Endothelial cell of umbilical vein (primary cell): ENCODE results near the gene WDR7. TPM values are rescaled to one million over a fixed set of nuclear protein-coding genes. Genes with fewer than 3 reads are reported as not detected.

Source experiments
- BruUV-seq: library from RNA; stranded (reverse); fragments of 400-500 nt; replicated peaks from 2 replicates; lab custom pipeline; 2021; lab: Mats Ljungman, UMichigan
- CTCF ChIA-PET: fragments of 300-600, 350-600 bp; sonication (Branson Sonifier 250); formaldehyde crosslinking; loops from one replicate; lab custom pipeline; 2021; ENCODE audit warnings: antibody characterized with exemption, inconsistent platforms; lab: Charles Lee
- POLR2A ChIA-PET: fragments of 300-600, 350-600 bp; sonication (Branson Sonifier 250); formaldehyde crosslinking; loops from one replicate; lab custom pipeline; 2021; ENCODE audit warnings: antibody characterized with exemption, inconsistent platforms; lab: Charles Lee
- DNase-seq: peaks from one replicate; pipeline ENCODE4 v3.0.0-alpha.2; 2011; ENCODE audit warnings: low read depth, low spot score
- FAIRE-seq: peaks from 2 replicates; lab custom pipeline; 2011; peaks lifted over from hg19 to GRCh38; lab: Jason Lieb, UNC
- H2AFZ ChIP-seq: 2 replicates; pipeline ENCODE4 v1.6.0; 2012; ENCODE audit warnings: low read depth, low read length, control low read depth, inconsistent platforms
- H3K27ac ChIP-seq: 2 replicates; pipeline ENCODE4 v1.5.1; 2011; ENCODE audit warnings: low read depth, mild to moderate bottlenecking, control low read depth, low read length, moderate library complexity; ENCODE audit not compliant: insufficient read depth
- H3K27me3 ChIP-seq, 2 experiments: 2 replicates each; pipeline versions ENCODE4 v1.6.0 to v1.6.1; 2011; ENCODE audit warnings: low read length in 2 of 2, mixed read lengths in 1 of 2; ENCODE audit not compliant: control insufficient read depth in 2 of 2, insufficient read depth in 2 of 2
- H3K36me3 ChIP-seq, 2 experiments: 2 replicates in 1 of 2; 3 replicates in 1 of 2; pipeline ENCODE4 v1.5.1; 2011; ENCODE audit warnings: low read length in 2 of 2, mild to moderate bottlenecking in 1 of 2, moderate library complexity in 1 of 2; ENCODE audit not compliant: control insufficient read depth in 2 of 2, insufficient read depth in 2 of 2; ENCODE audit errors: extremely low read depth in 1 of 2
- H3K4me1 ChIP-seq: 3 replicates; pipeline ENCODE4 v1.5.1; 2011; ENCODE audit warnings: mild to moderate bottlenecking, low read length; ENCODE audit not compliant: control insufficient read depth, insufficient read depth; ENCODE audit errors: extremely low read depth
- H3K4me2 ChIP-seq: 2 replicates; pipeline ENCODE4 v1.6.1; 2011; ENCODE audit warnings: low read length, control low read depth, mixed read lengths; ENCODE audit not compliant: insufficient read depth
- H3K4me3 ChIP-seq, 3 experiments: fragments of 200-600 bp in 1 of 3; sonication (generic), shearing (Covaris generic) in 1 of 3; replicated peaks in 1 of 3; 2 replicates each; pipeline ENCODE4 v1.5.1; 2011 to 2016; ENCODE audit warnings: control low read depth in 3 of 3, low read length in 3 of 3, mild to moderate bottlenecking in 2 of 3, inconsistent platforms in 1 of 3, low read depth in 1 of 3, moderate library complexity in 1 of 3; ENCODE audit not compliant: insufficient read depth in 1 of 3
- H3K79me2 ChIP-seq: 2 replicates; pipeline ENCODE4 v1.6.0; 2012; ENCODE audit warnings: low read length, inconsistent platforms; ENCODE audit not compliant: control insufficient read depth, insufficient read depth
- H3K9ac ChIP-seq: replicated peaks from 2 replicates; pipeline ENCODE3; 2011; ENCODE audit warnings: low read length, control low read depth; ENCODE audit not compliant: insufficient read depth; ENCODE audit errors: extremely low read depth
- H3K9me1 ChIP-seq: replicated peaks from 3 replicates; pipeline ENCODE4 v1.6.0; 2011; ENCODE audit warnings: mild to moderate bottlenecking, low read length; ENCODE audit not compliant: control insufficient read depth, insufficient read depth; ENCODE audit errors: extremely low read depth
- H3K9me3 ChIP-seq: replicated peaks from 2 replicates; pipeline ENCODE4 v1.5.1; 2012; ENCODE audit warnings: low read length, inconsistent platforms; ENCODE audit not compliant: control insufficient read depth, insufficient read depth
- H4K20me1 ChIP-seq: replicated peaks from 2 replicates; pipeline ENCODE3; 2011; ENCODE audit warnings: mild to moderate bottlenecking, low read length; ENCODE audit not compliant: control insufficient read depth, insufficient read depth; ENCODE audit errors: extremely low read depth
- EZH2 ChIP-seq: IDR thresholded peaks from 2 replicates; pipeline ENCODE4 v1.6.1; 2012; ENCODE audit warnings: borderline replicate concordance, low read depth, mild to moderate bottlenecking, moderate library complexity, low read length, inconsistent platforms; ENCODE audit not compliant: severe bottlenecking
- FOS ChIP-seq: IDR thresholded peaks from 2 replicates; pipeline ENCODE4 v1.6.1; 2011; ENCODE audit warnings: mild to moderate bottlenecking, low read length, moderate library complexity, borderline replicate concordance; ENCODE audit not compliant: insufficient read depth
- GATA2 ChIP-seq: IDR thresholded peaks from 2 replicates; pipeline ENCODE4 v1.7.0; 2011; ENCODE audit warnings: low read depth, mild to moderate bottlenecking, moderate library complexity, mixed read lengths, low read length; ENCODE audit not compliant: insufficient read length, insufficient read depth
- JUN ChIP-seq: IDR thresholded peaks from 2 replicates; pipeline ENCODE4 v1.6.1; 2011; ENCODE audit warnings: borderline replicate concordance, low read depth; ENCODE audit not compliant: insufficient read length, insufficient read depth
- MYC ChIP-seq: IDR thresholded peaks from one replicate; pipeline ENCODE4 v1.6.1; 2011; ENCODE audit warnings: mild to moderate bottlenecking, low read depth, low read length
- POLR2A ChIP-seq: IDR thresholded peaks from 2 replicates; pipeline ENCODE4 v1.6.1; 2012; ENCODE audit warnings: low read depth, mild to moderate bottlenecking, control low read depth, low read length
- POLR2AphosphoS5 ChIP-seq: IDR thresholded peaks from 2 replicates; pipeline ENCODE4 v1.6.1; 2012; ENCODE audit warnings: low read depth, mild to moderate bottlenecking, control low read depth, low read length, moderate library complexity; ENCODE audit not compliant: insufficient read depth
- dilution Hi-C: fragments of 300-500 bp; cut with MboI; formaldehyde crosslinking; loops from one replicate; pipeline ENCODE4 v1.15.0; 2019; ENCODE audit warnings: low sequenced_read_pairs; ENCODE audit not compliant: extremely low pct_ligation_motif_present
- intact Hi-C: fragments of 100-400 bp; cut with micrococcal nuclease; formaldehyde crosslinking; loops from one replicate; pipeline ENCODE4 v1.10.0; 2022
- polyA plus RNA-seq, 4 experiments: library from polyadenylated mRNA; depleted of rRNA in 3 of 4; stranded (reverse) in 3 of 4; unstranded in 1 of 4; fragments of >200 nt; gene quantifications; 2 replicates each; pipeline versions ENCODE4 v1.2.1 to v1.2.3, GENCODE V29; 2011 to 2012; ENCODE audit warnings: missing spikeins in 1 of 4
- total RNA-seq: library from RNA; stranded (reverse); gene quantifications from 2 replicates; pipeline ENCODE4 v1.2.3, GENCODE V29; 2021
- TF ChIP-seq, protein P1 (sequence below): IDR thresholded peaks from 2 replicates; pipeline ENCODE4 v1.6.1; 2011; ENCODE audit not compliant: insufficient read depth, insufficient read length
- TF ChIP-seq, protein P2 (sequence below), 2 donors: IDR thresholded peaks; 1 replicate in 1 of 2; 2 replicates in 1 of 2; pipeline ENCODE4 v1.5.1; 2011; ENCODE audit warnings: low read length in 2 of 2, mild to moderate bottlenecking in 2 of 2, moderate library complexity in 2 of 2, control low read depth in 1 of 2, inconsistent platforms in 1 of 2, low read depth in 1 of 2; ENCODE audit not compliant: insufficient read depth in 1 of 2; ENCODE audit errors: extremely low read depth in 1 of 2

WDR7 gene
- total and polyA plus RNA-seq, 2 donors (not counting 3 experiments of a cell fraction or from before 2014, with no cell fraction given) = 5.9 to 19.0 TPM

DNA sequence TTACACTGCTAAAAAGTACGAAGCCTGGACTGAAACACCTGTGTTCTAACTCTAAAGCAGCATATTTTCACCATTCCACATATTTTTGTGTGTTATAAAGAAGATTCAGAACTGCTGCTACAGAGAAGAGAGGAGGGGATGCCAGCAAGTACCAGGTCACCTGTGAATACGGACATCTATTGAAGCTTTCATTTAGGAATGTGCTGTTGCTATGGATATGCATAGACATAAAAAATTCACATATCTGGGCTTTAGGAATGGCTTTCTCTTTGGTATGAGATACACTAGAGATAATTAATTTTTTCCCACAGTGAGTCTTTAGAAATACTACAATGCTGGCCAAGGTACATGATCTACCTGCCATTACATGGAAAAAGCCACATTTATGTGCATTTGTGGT is 238.5 kb downstream of the WDR7 start:
- no peak overlapping the region for H3K4me2 ChIP-seq
- dilution Hi-C loops = no loop called here
- no peaks in the 10 kb centered on the region for H3K27me3 ChIP-seq
- no TSS peak for BruUV-seq
- H3K9me1 ChIP-seq = no peaks in the 10 kb centered on the region
- POLR2A ChIA-PET = no interaction called here
- H3K4me1 ChIP-seq = peaks cover 23% of the 10 kb centered on the region
- peak overlapping the region; percentile 85 for H3K27ac ChIP-seq
- no peak for TF ChIP-seq FOS
- TF ChIP-seq MYC = no peak
- no peak overlapping the region for H3K9ac ChIP-seq
- intact Hi-C loops = no loop called here
- H3K4me3 ChIP-seq = no peak overlapping the region
- DNase-seq (no peak), FAIRE-seq (no peak)
- no peaks in the 10 kb centered on the region for H3K9me3 ChIP-seq
- H3K36me3 ChIP-seq = no peaks in the 10 kb centered on the region
- no peaks in the 10 kb centered on the region for H3K79me2 ChIP-seq
- CTCF ChIA-PET = interaction anchor here (2.2 to 3.0 kb wide), 2 partner anchors 16 to 20 kb away, joined by 9 to 20 read pairs; no protein-coding TSS in a partner anchor
- no peaks in the 10 kb centered on the region for H4K20me1 ChIP-seq
- H2AFZ ChIP-seq = no peak overlapping the region

DNA sequence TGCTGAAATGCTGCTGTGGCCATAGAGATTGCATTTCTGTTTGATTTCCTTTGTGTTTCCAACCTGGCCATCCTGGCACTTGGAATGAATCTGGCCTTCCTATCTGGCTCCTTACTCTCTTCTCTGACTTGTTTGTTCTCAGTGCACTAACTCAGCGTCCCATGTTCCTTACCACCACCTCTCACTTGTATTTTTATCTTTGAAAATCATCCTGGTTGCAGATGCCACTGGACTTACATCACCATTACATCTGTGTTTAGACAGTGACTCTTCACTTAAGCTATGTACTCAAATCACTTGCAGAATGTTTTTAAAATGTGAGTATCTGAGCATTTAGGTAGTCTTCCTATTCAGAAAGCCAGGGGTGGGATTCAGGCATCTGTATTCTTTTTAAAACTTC is 239.5 kb downstream of the WDR7 start:
- H3K4me1 ChIP-seq = peaks cover 23% of the 10 kb centered on the region
- dilution Hi-C loops (no loop called here), intact Hi-C loops (no loop called here)
- H3K9me1 ChIP-seq = no peaks in the 10 kb centered on the region
- H2AFZ ChIP-seq = no peak overlapping the region
- peak overlapping the region; percentile 85 for H3K27ac ChIP-seq
- POLR2A ChIA-PET = no interaction called here
- H3K79me2 ChIP-seq = no peaks in the 10 kb centered on the region
- no peaks in the 10 kb centered on the region for H3K9me3 ChIP-seq
- DNase-seq (peak; percentile 77), FAIRE-seq (peak; percentile 72)
- H3K4me2 ChIP-seq = peak overlapping the region; percentile 70
- no peaks in the 10 kb centered on the region for H3K36me3 ChIP-seq
- H3K9ac ChIP-seq = peak overlapping the region; percentile 58
- H3K4me3 ChIP-seq = no peak overlapping the region
- CTCF ChIA-PET = interaction anchor here (1.0 to 3.0 kb wide), 7 partner anchors 10 to 21 kb away, joined by 3 to 20 read pairs (median 4); no protein-coding TSS in a partner anchor
- H4K20me1 ChIP-seq = no peaks in the 10 kb centered on the region
- TF ChIP-seq, protein P1, sequence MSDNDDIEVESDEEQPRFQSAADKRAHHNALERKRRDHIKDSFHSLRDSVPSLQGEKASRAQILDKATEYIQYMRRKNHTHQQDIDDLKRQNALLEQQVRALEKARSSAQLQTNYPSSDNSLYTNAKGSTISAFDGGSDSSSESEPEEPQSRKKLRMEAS = no peak
- TF ChIP-seq POLR2AphosphoS5 = peak; percentile 56
- peak; percentile 92 for TF ChIP-seq GATA2
- TF ChIP-seq EZH2 = no peak
- TF ChIP-seq, protein P2, sequence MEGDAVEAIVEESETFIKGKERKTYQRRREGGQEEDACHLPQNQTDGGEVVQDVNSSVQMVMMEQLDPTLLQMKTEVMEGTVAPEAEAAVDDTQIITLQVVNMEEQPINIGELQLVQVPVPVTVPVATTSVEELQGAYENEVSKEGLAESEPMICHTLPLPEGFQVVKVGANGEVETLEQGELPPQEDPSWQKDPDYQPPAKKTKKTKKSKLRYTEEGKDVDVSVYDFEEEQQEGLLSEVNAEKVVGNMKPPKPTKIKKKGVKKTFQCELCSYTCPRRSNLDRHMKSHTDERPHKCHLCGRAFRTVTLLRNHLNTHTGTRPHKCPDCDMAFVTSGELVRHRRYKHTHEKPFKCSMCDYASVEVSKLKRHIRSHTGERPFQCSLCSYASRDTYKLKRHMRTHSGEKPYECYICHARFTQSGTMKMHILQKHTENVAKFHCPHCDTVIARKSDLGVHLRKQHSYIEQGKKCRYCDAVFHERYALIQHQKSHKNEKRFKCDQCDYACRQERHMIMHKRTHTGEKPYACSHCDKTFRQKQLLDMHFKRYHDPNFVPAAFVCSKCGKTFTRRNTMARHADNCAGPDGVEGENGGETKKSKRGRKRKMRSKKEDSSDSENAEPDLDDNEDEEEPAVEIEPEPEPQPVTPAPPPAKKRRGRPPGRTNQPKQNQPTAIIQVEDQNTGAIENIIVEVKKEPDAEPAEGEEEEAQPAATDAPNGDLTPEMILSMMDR (IDR thresholded peaks at IDR 0.05; ENCODE audit: extremely low read depth in 1 of 2, insufficient read depth in 1 of 2, low read depth in 1 of 2, low read length in 2 of 2) = no peak
- TF ChIP-seq MYC = no peak
- TF ChIP-seq POLR2A = no peak
- peak; percentile 78 for TF ChIP-seq JUN
- TF ChIP-seq FOS = peak; percentile 72
- BruUV-seq = no TSS peak
- H3K27me3 ChIP-seq = no peaks in the 10 kb centered on the region
